SK-N-MC (cell line): ENCODE data around the gene S100A9.

Experiments
- EZH2 ChIP-seq: fragments of 200-600 bp; sonication (generic); IDR thresholded peaks from one replicate; pipeline ENCODE4 v1.6.1; 2017; ENCODE audit warnings: antibody characterized with exemption
- POLR2AphosphoS5 ChIP-seq: IDR thresholded peaks from 2 replicates; pipeline ENCODE4 v1.6.1; 2012; ENCODE audit warnings: mild to moderate bottlenecking, low read depth, low read length, borderline replicate concordance

GRCh38 chr1:153401461-153401860, 43.8 kb downstream of the S100A9 start:
- no peak for TF ChIP-seq EZH2
- no peak for TF ChIP-seq POLR2AphosphoS5
